SK-N-SH (cell line): ENCODE data around the gene SMIM10L1. TPM values are rescaled to one million over a fixed set of nuclear protein-coding genes. Genes with fewer than 3 reads are reported as not detected.
A peak's percentile ranks its signal among the peaks of the same experiment; 100 is the strongest.

Source experiments
- CTCF ChIA-PET: fragments of 300-600, 350-600 bp; formaldehyde crosslinking; extraction: SDS; loops from one replicate; lab custom pipeline; 2021; lab: Yijun Ruan, JAX
- POLR2A ChIA-PET: fragments of 350-600 bp; sonication (Branson Sonifier 250); formaldehyde crosslinking; extraction: SDS; loops from one replicate; lab custom pipeline; 2020; ENCODE audit warnings: antibody characterized with exemption, inconsistent platforms; lab: Yijun Ruan, JAX
- DNase-seq: peaks from one replicate; pipeline ENCODE4 v3.0.0; 2012
- H2AFZ ChIP-seq: fragments of 200-600 bp; sonication (generic); 2 replicates; pipeline ENCODE4 v1.8.1; 2016; ENCODE audit warnings: antibody characterized with exemption, mild to moderate bottlenecking, low read depth
- H3F3A ChIP-seq: fragments of 200-600 bp; sonication (generic); replicated peaks from 2 replicates; pipeline ENCODE3; 2016; ENCODE audit warnings: antibody characterized with exemption, mild to moderate bottlenecking; ENCODE audit not compliant: insufficient read depth
- H3K27ac ChIP-seq, 2 experiments: fragments of 200-500 bp in 1 of 2; fragments of 200-600 bp in 1 of 2; sonication (Bioruptor generic) in 1 of 2; sonication (generic), shearing (Covaris generic) in 1 of 2; 2 replicates each; pipeline versions ENCODE4 v1.5.1 to v1.6.1; 2014 to 2016; ENCODE audit warnings: low read depth in 2 of 2, inconsistent platforms in 1 of 2, low read length in 1 of 2, mild to moderate bottlenecking in 1 of 2, mixed read lengths in 1 of 2
- H3K27me3 ChIP-seq: fragments of 200-600 bp; sonication (generic), shearing (Covaris generic); 2 replicates; pipeline ENCODE4 v1.6.1; 2016; ENCODE audit warnings: mixed run types; ENCODE audit not compliant: insufficient read depth
- H3K36me3 ChIP-seq, 2 experiments: fragments of 200-500 bp in 1 of 2; fragments of 200-600 bp in 1 of 2; sonication (Bioruptor generic) in 1 of 2; sonication (generic) in 1 of 2; replicated peaks in 1 of 2; 2 replicates each; pipeline versions ENCODE3 to v1.5.1; 2014 to 2016; ENCODE audit warnings: low read length in 1 of 2, mild to moderate bottlenecking in 1 of 2; ENCODE audit not compliant: insufficient read depth in 2 of 2, control insufficient read depth in 1 of 2
- H3K4me1 ChIP-seq, 2 experiments: fragments of 200-500 bp in 1 of 2; fragments of 200-600 bp in 1 of 2; sonication (Bioruptor generic) in 1 of 2; sonication (generic), shearing (Covaris generic) in 1 of 2; 2 replicates each; pipeline versions ENCODE4 v1.5.1 to v1.6.1; 2014 to 2016; ENCODE audit warnings: low read depth in 1 of 2, low read length in 1 of 2, mixed run types in 1 of 2; ENCODE audit not compliant: insufficient read depth in 2 of 2, control insufficient read depth in 1 of 2
- H3K4me2 ChIP-seq: fragments of 200-600 bp; sonication (generic), shearing (Covaris generic); 2 replicates; pipeline ENCODE4 v1.6.1; 2017; ENCODE audit warnings: mixed run types
- H3K4me3 ChIP-seq, 2 experiments: fragments of 200-500 bp in 1 of 2; fragments of 200-600 bp in 1 of 2; sonication (Bioruptor generic) in 1 of 2; sonication (generic), shearing (Covaris generic) in 1 of 2; 2 replicates each; pipeline versions ENCODE4 v1.5.1 to v1.8.1; 2014 to 2016; ENCODE audit warnings: low read depth in 2 of 2, inconsistent platforms in 1 of 2, low read length in 1 of 2, mild to moderate bottlenecking in 1 of 2, mixed read lengths in 1 of 2, moderate library complexity in 1 of 2
- H3K79me2 ChIP-seq: fragments of 200-600 bp; sonication (generic); 2 replicates; pipeline ENCODE4 v1.8.1; 2017; ENCODE audit warnings: mild to moderate bottlenecking; ENCODE audit not compliant: insufficient read depth
- H3K9ac ChIP-seq: fragments of 200-600 bp; sonication (generic); 2 replicates; pipeline ENCODE4 v1.6.1; 2017; ENCODE audit warnings: mixed run types
- H3K9me2 ChIP-seq: fragments of 200-600 bp; sonication (generic); 2 replicates; pipeline ENCODE4 v1.6.1; 2017; ENCODE audit warnings: mixed run types
- H3K9me3 ChIP-seq: fragments of 200-600 bp; sonication (generic); 2 replicates; pipeline ENCODE4 v1.6.1; 2017; ENCODE audit warnings: mixed run types, mild to moderate bottlenecking, moderate library complexity
- H4K20me1 ChIP-seq: fragments of 200-600 bp; sonication (generic); 2 replicates; pipeline ENCODE4 v1.6.1; 2017; ENCODE audit warnings: mild to moderate bottlenecking, mixed run types; ENCODE audit not compliant: insufficient read depth
- ELF1 ChIP-seq: IDR thresholded peaks from 2 replicates; pipeline ENCODE4 v1.4.0; 2012
- FOSL2 ChIP-seq: IDR thresholded peaks from 2 replicates; pipeline ENCODE4 v1.4.0; 2012; ENCODE audit warnings: low read depth, mild to moderate bottlenecking, moderate library complexity, borderline replicate concordance
- GABPA ChIP-seq: IDR thresholded peaks from 2 replicates; pipeline ENCODE4 v1.4.0; 2012; ENCODE audit warnings: low read depth, mild to moderate bottlenecking
- IRF3 ChIP-seq: fragments of 150-350 bp; IDR thresholded peaks from 2 replicates; pipeline ENCODE4 v1.6.1; 2016; ENCODE audit warnings: mild to moderate bottlenecking, low read depth, low read length
- JUND ChIP-seq: IDR thresholded peaks from 2 replicates; pipeline ENCODE4 v1.4.0; 2012
- MXI1 ChIP-seq: IDR thresholded peaks from 2 replicates; pipeline ENCODE4 v1.6.1; 2012; ENCODE audit warnings: mild to moderate bottlenecking, low read depth, low read length, improper control_type of control experiment
- NFIC ChIP-seq: IDR thresholded peaks from 2 replicates; pipeline ENCODE4 v1.4.0; 2012; ENCODE audit warnings: borderline replicate concordance
- NRF1 ChIP-seq: IDR thresholded peaks from 2 replicates; pipeline ENCODE4 v1.6.1; 2012; ENCODE audit warnings: low read depth, mild to moderate bottlenecking, low read length
- REST ChIP-seq: IDR thresholded peaks from 2 replicates; pipeline ENCODE4 v1.6.1; 2012; ENCODE audit warnings: mild to moderate bottlenecking, low read depth, low read length, moderate library complexity
- SMC3 ChIP-seq: IDR thresholded peaks from 2 replicates; pipeline ENCODE4 v1.6.1; 2012; ENCODE audit warnings: low read depth, low read length, improper control_type of control experiment
- YY1 ChIP-seq: IDR thresholded peaks from 2 replicates; pipeline ENCODE4 v1.4.0; 2012; ENCODE audit warnings: low read depth, mild to moderate bottlenecking
- WGBS: methylation state at CpG from one replicate; pipeline ENCODE4 v1.1.6; 2017; ENCODE audit warnings: low lambda C conversion rate; 5-methylcytosine and 5-hydroxymethylcytosine counted together
- polyA plus RNA-seq, 3 experiments: library from polyadenylated mRNA; depleted of rRNA; stranded (reverse); fragments of >200 nt; gene quantifications; 2 replicates each; pipeline ENCODE4 v1.2.3, GENCODE V29; 2012

Gene SMIM10L1
- polyA plus RNA-seq, 1 of the 3 experiments (the other 2 are of a cell fraction) = 4.3 TPM

GRCh38 chr12:11170810-11171144 is 217 bp upstream of the SMIM10L1 start:
- POLR2A ChIA-PET = interaction anchor here (0.6 to 1.9 kb wide), 6 partner anchors 8 to 557 kb away, joined by 3 to 7 read pairs (median 4); no protein-coding TSS in a partner anchor
- 2% methylated on average over 4 of the region's 4 CpGs for WGBS

GRCh38 chr12:11171969-11172675 is 1.1 kb downstream of the SMIM10L1 start:
- CTCF ChIA-PET = interaction anchor here (0.6 to 1.1 kb wide), 5 partner anchors 8 to 401 kb away, joined by 3 read pairs; no protein-coding TSS in a partner anchor
- peak overlapping the region; percentile 90 for H2AFZ ChIP-seq
- peak; percentile 27 for DNase-seq
- WGBS = under 1% methylated on average over 10 of the region's 10 CpGs
- peaks cover 84% of the 10 kb centered on the region for H3K79me2 ChIP-seq
- H3K9ac ChIP-seq = peak overlapping the region; percentile 73
- TF ChIP-seq REST (no peak), JUND (no peak), YY1 (no peak), IRF3 (no peak), NRF1 (no peak), SMC3 (no peak), FOSL2 (no peak), NFIC (no peak), GABPA (no peak)
- peaks cover 21% of the 10 kb centered on the region; the same call in 1 of the 2 replicates for H4K20me1 ChIP-seq
- no peaks in the 10 kb centered on the region for H3K9me3 ChIP-seq
- H3K4me2 ChIP-seq = peak overlapping the region; percentile 79
- H3K4me3 ChIP-seq = peak overlapping the region; percentile 67 to 94
- H3K27me3 ChIP-seq = no peaks in the 10 kb centered on the region
- H3K4me1 ChIP-seq = peaks cover 17 to 18% of the 10 kb centered on the region in 2 experiments; a peak in 3 of 4 replicates
- H3K27ac ChIP-seq = peak overlapping the region; percentile 76 to 98
- H3K9me2 ChIP-seq = no peaks in the 10 kb centered on the region
- POLR2A ChIA-PET = interaction anchor here (0.9 to 1.9 kb wide), 7 partner anchors 9 to 558 kb away, joined by 3 to 7 read pairs (median 3); partner anchors contain the start of gene TAS2R20
- H3K36me3 ChIP-seq = peaks cover 15 to 23% of the 10 kb centered on the region in 2 experiments
- H3F3A ChIP-seq = peaks cover 3% of the 10 kb centered on the region

More at GRCh38 chr12:11170810-11171144, 217 bp upstream of the SMIM10L1 start:
- Histone ChIP-seq H3K27ac (peak overlapping the region; percentile 76 to 98), H2AFZ (peak overlapping the region; percentile 64; the same call in 1 of the 2 replicates), H3K9ac (peak overlapping the region; percentile 73), H3K9me3 (no peaks in the 10 kb centered on the region), H3F3A (peaks cover 3% of the 10 kb centered on the region), H4K20me1 (peaks cover 25% of the 10 kb centered on the region; the same call in 1 of the 2 replicates), H3K4me3 (peak overlapping the region; percentile 67 to 94), H3K9me2 (no peaks in the 10 kb centered on the region), H3K27me3 (no peaks in the 10 kb centered on the region), H3K36me3 (peaks cover 19 to 28% of the 10 kb centered on the region in 2 experiments), H3K4me1 (peaks cover 17 to 29% of the 10 kb centered on the region in 2 experiments; a peak in 3 of 4 replicates), H3K79me2 (peaks cover 94% of the 10 kb centered on the region), H3K4me2 (peak overlapping the region; percentile 79)
- peak; percentile 39; the same call in 1 of the 2 replicates for TF ChIP-seq MXI1
- TF ChIP-seq ELF1 = no peak
- no peak for DNase-seq
- CTCF ChIA-PET = interaction anchor here (1.0 kb wide), 1 partner anchor 432 kb away, joined by 3 read pairs; no protein-coding TSS in a partner anchor
